CD4-positive, alpha-beta T cell (primary cell): Measurements from ENCODE around the gene HP1BP3. TPM values are rescaled to one million over a fixed set of nuclear protein-coding genes. Genes with fewer than 3 reads are reported as not detected.
"Not testable (repeated sequence)": the region's sequence is repeated elsewhere in the genome, so short reads cannot be mapped to it uniquely, and the experiment has no call there.

Experiments
- ATAC-seq: fragments of 200-7000 bp; cut with Tn5 transposase; one replicate; pipeline ENCODE4 v1.10.0; 2022; ENCODE audit warnings: mild to moderate bottlenecking; ENCODE audit not compliant: poor library complexity
- CTCF ChIA-PET: fragments of 350-600 bp; sonication (Branson Sonifier 250); formaldehyde crosslinking; loops from one replicate; lab custom pipeline; 2021; ENCODE audit warnings: antibody characterized with exemption, inconsistent platforms; lab: Charles Lee
- POLR2A ChIA-PET: fragments of 350-600 bp; sonication (Branson Sonifier 250); formaldehyde crosslinking; loops from one replicate; lab custom pipeline; 2021; ENCODE audit warnings: antibody characterized with exemption, inconsistent platforms; lab: Charles Lee
- DNase-seq, 14 experiments: peaks; one replicate each; pipeline ENCODE4 v3.0.0-alpha.2; 2013 to 2020; ENCODE audit warnings: mixed read lengths in 2 of 14
- H3K27ac ChIP-seq, 2 donors: one replicate each; pipeline versions ENCODE4 v1.5.1 to v1.7.0; 2013; ENCODE audit warnings: low read length in 2 of 2, low read depth in 1 of 2, mild to moderate bottlenecking in 1 of 2
- H3K27me3 ChIP-seq, 2 experiments: 1 replicate in 1 of 2; 2 replicates in 1 of 2; pipeline versions ENCODE4 v1.6.1 to v1.7.0; 2013; ENCODE audit warnings: low read length in 2 of 2, control low read depth in 1 of 2, mild to moderate bottlenecking in 1 of 2, moderate library complexity in 1 of 2; ENCODE audit not compliant: insufficient read depth in 2 of 2, control insufficient read depth in 1 of 2
- H3K36me3 ChIP-seq: one replicate; pipeline ENCODE4 v1.6.1; 2013; ENCODE audit warnings: low read length, control low read depth; ENCODE audit not compliant: insufficient read depth
- H3K4me1 ChIP-seq: one replicate; pipeline ENCODE4 v1.6.1; 2013; ENCODE audit warnings: low read length, control low read depth; ENCODE audit not compliant: insufficient read depth
- H3K4me3 ChIP-seq: one replicate; pipeline ENCODE4 v1.5.1; 2013; ENCODE audit warnings: mild to moderate bottlenecking, low read length, moderate library complexity
- H3K9me3 ChIP-seq, 2 experiments: 1 replicate in 1 of 2; 2 replicates in 1 of 2; pipeline versions ENCODE4 v1.6.1 to v1.7.0; 2013; ENCODE audit warnings: low read length in 2 of 2, mild to moderate bottlenecking in 2 of 2, control low read depth in 1 of 2, moderate library complexity in 1 of 2; ENCODE audit not compliant: control insufficient read depth in 1 of 2, insufficient read depth in 1 of 2
- H3K27ac Mint-ChIP-seq: one replicate; pipeline ENCODE4 v1.8.0; 2020; ENCODE audit warnings: mixed read lengths
- H3K27me3 Mint-ChIP-seq: one replicate; pipeline ENCODE4 v1.8.0; 2021; ENCODE audit warnings: mixed read lengths
- H3K36me3 Mint-ChIP-seq: one replicate; pipeline ENCODE4 v1.8.0; 2021; ENCODE audit warnings: low read depth, mixed read lengths
- H3K4me1 Mint-ChIP-seq: one replicate; pipeline ENCODE4 v1.8.0; 2021; ENCODE audit warnings: low read depth, mixed read lengths
- H3K4me3 Mint-ChIP-seq: one replicate; pipeline ENCODE4 v1.8.0; 2020; ENCODE audit warnings: mild to moderate bottlenecking, mixed read lengths
- H3K9me3 Mint-ChIP-seq: one replicate; pipeline ENCODE4 v1.8.0; 2020; ENCODE audit warnings: mixed read lengths
- CTCF ChIP-seq: fragments of 200-600 bp; IDR thresholded peaks from one replicate; pipeline ENCODE4 v1.8.0; 2022; ENCODE audit warnings: antibody characterized with exemption, mild to moderate bottlenecking
- intact Hi-C, 2 experiments: fragments of 100-400 bp; cut with DNase I in 1 of 2; cut with micrococcal nuclease in 1 of 2; formaldehyde crosslinking; loops; one replicate each; pipeline versions ENCODE4 v1.15.1 to v1.9.0; 2023 to 2025; cut with DNase I, micrococcal nuclease
- total RNA-seq, 174 experiments: library from RNA in 2 of 174; stranded (reverse) in 2 of 174; gene quantifications; one replicate each; pipeline ENCODE4 v1.2.3 and lab custom pipeline; 2021 to 2026

The HP1BP3 gene
- total RNA-seq, 2 experiments from 2014 or later: 186 to 191 TPM

- Mint-ChIP-seq H3K4me3 (no peak overlapping the region), H3K9me3 (no peaks in the 10 kb centered on the region), H3K27me3 (peaks cover 28% of the 10 kb centered on the region), H3K36me3 (no peaks in the 10 kb centered on the region), H3K27ac (no peak overlapping the region), H3K4me1 (peaks cover 13% of the 10 kb centered on the region)
- intact Hi-C loops: no loop called here
- ChIA-PET CTCF (no interaction called here), POLR2A (no interaction called here)
- TF ChIP-seq CTCF: no peak
- ATAC-seq (no peak), DNase-seq (no peak)
- no peak overlapping the region for H3K27ac ChIP-seq
- H3K27me3 ChIP-seq: peaks cover 18 to 20% of the 10 kb centered on the region in 2 experiments
- H3K9me3 ChIP-seq: peaks cover 0 to 4% of the 10 kb centered on the region in 2 experiments
- no peaks in the 10 kb centered on the region for H3K36me3 ChIP-seq
- H3K4me3 ChIP-seq: no peak overlapping the region
- peaks cover 13% of the 10 kb centered on the region for H3K4me1 ChIP-seq
Measured at GRCh38 chr1:20719871-20720620, 67.1 kb downstream of the HP1BP3 start.

GRCh38 chr1:20719261-20719660, 67.8 kb downstream of the HP1BP3 start:
- Histone ChIP-seq H3K36me3 (no peaks in the 10 kb centered on the region), H3K4me3 (no peak overlapping the region), H3K9me3 (peaks cover 0 to 4% of the 10 kb centered on the region in 2 experiments), H3K27me3 (peaks cover 18 to 20% of the 10 kb centered on the region in 2 experiments), H3K27ac (no peak overlapping the region), H3K4me1 (peaks cover 13% of the 10 kb centered on the region)
- TF ChIP-seq CTCF: no peak
- CTCF ChIA-PET: interaction anchor here (0.7 kb wide), 1 partner anchor 22 kb away, joined by 3 read pairs; no protein-coding TSS in a partner anchor
- intact Hi-C loops: no loop called here
- Mint-ChIP-seq H3K27me3 (peaks cover 31% of the 10 kb centered on the region), H3K4me1 (peaks cover 13% of the 10 kb centered on the region), H3K36me3 (no peaks in the 10 kb centered on the region), H3K4me3 (peak overlapping the region; percentile 81), H3K27ac (no peak overlapping the region), H3K9me3 (no peaks in the 10 kb centered on the region)
- POLR2A ChIA-PET: no interaction called here
- ATAC-seq (no peak), DNase-seq (no peak)

GRCh38 chr1:20718343-20718882, 68.7 kb downstream of the HP1BP3 start:
- H3K36me3 Mint-ChIP-seq, H3K9me3 Mint-ChIP-seq, ATAC-seq, DNase-seq, H3K36me3 ChIP-seq, H3K9me3 ChIP-seq, H3K27ac Mint-ChIP-seq, intact Hi-C loops, H3K27ac ChIP-seq, H3K4me3 ChIP-seq: not testable (repeated sequence)
- ChIA-PET CTCF (interaction anchor here (0.7 to 1.1 kb wide), 3 partner anchors 15 to 21 kb away, joined by 3 to 4 read pairs (median 3); no protein-coding TSS in a partner anchor), POLR2A (interaction anchor here (1.0 to 2.2 kb wide), 3 partner anchors 13 to 68 kb away, joined by 3 to 15 read pairs (median 3); partner anchors contain the start of genes DDOST and HP1BP3)
- Mint-ChIP-seq H3K27me3 (peaks cover 31% of the 10 kb centered on the region), H3K4me1 (peaks cover 13% of the 10 kb centered on the region), H3K4me3 (peak overlapping the region; percentile 81)
- H3K27me3 ChIP-seq: peaks cover 18 to 20% of the 10 kb centered on the region in 2 experiments
- peaks cover 13% of the 10 kb centered on the region for H3K4me1 ChIP-seq
